HG03280 (cell line): Measurements from ENCODE around the gene SPTB.

Experiments
- ATAC-seq: cut with Tn5 transposase; IDR thresholded peaks from one replicate; pipeline ENCODE4 v1.9.1; 2021; ENCODE audit warnings: mild to moderate bottlenecking, moderate library complexity; ENCODE audit not compliant: unreplicated experiment

SPTB gene

GRCh38 chr14:64757601-64758000, 122.1 kb downstream of the SPTB start:
- no peak for ATAC-seq

GRCh38 chr14:64756712-64757111, 123.0 kb downstream of the SPTB start:
- no peak for ATAC-seq

GRCh38 chr14:64755781-64756221, 123.9 kb downstream of the SPTB start:
- ATAC-seq = no peak

GRCh38 chr14:64754685-64755084, 125.0 kb downstream of the SPTB start:
- ATAC-seq = no peak

- no peak for ATAC-seq
These were observed 125.7 kb downstream of the SPTB start for GRCh38 chr14:64753999-64754398.

- ATAC-seq = no peak
These were observed 126.3 kb downstream of the SPTB start for GRCh38 chr14:64753374-64753773.

GRCh38 chr14:64752909-64753308, 126.8 kb downstream of the SPTB start:
- ATAC-seq = no peak

- ATAC-seq = no peak
These were observed 130.6 kb downstream of the SPTB start for GRCh38 chr14:64748995-64749714.

GRCh38 chr14:64748521-64748920, 131.2 kb downstream of the SPTB start:
- ATAC-seq = no peak

GRCh38 chr14:64747327-64747726, 132.4 kb downstream of the SPTB start:
- no peak for ATAC-seq

- no peak for ATAC-seq
These were observed 133.1 kb downstream of the SPTB start for GRCh38 chr14:64746298-64747250.

GRCh38 chr14:64745511-64746091, 134.1 kb downstream of the SPTB start:
- no peak for ATAC-seq

- ATAC-seq = no peak
These were observed 136.6 kb downstream of the SPTB start for GRCh38 chr14:64743061-64743460.

GRCh38 chr14:64741961-64742360, 137.7 kb downstream of the SPTB start:
- ATAC-seq = no peak

GRCh38 chr14:64741200-64741599, 138.5 kb downstream of the SPTB start:
- no peak for ATAC-seq

GRCh38 chr14:64738281-64738804, 141.4 kb downstream of the SPTB start:
- ATAC-seq = no peak

- ATAC-seq = no peak
These were observed 142.1 kb downstream of the SPTB start for GRCh38 chr14:64737391-64738280.

- ATAC-seq = no peak
These were observed 143.2 kb downstream of the SPTB start for GRCh38 chr14:64736271-64737169.

- ATAC-seq = no peak
These were observed 144.7 kb downstream of the SPTB start for GRCh38 chr14:64734990-64735389.
